ENCODE data around the gene TUBGCP5. TPM values are rescaled to one million over a fixed set of nuclear protein-coding genes. Genes with fewer than 3 reads are reported as not detected.

The TUBGCP5 gene
- total RNA-seq, 3 donors from 2014 or later, result 17.5 to 19.4 (median 17.6) TPM

DNA sequence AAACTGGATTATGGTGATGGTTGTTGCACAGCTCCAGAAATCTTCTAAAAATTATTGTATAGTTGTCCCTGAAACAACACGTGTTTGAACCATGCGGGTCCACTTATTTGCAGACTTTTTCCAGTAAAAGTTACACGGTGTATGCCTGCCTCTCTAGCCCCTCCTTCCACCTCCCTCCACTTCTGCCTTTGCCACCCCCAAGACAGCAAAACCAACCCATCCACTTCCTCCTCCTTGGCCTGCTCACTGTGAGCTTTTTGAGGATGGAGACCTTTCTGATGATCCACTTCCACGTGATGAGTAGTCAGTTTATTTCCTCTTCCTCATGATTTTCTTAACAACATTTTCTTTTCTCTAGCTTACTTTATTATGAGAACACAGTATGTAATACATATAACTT lies 64.6 kb downstream of the TUBGCP5 start:
- peaks cover 11% of the 10 kb centered on the region for H3K4me1 Mint-ChIP-seq (ENCODE audit: low read depth)

GRCh38 chr15:22973987-22974386 lies 65.4 kb downstream of the TUBGCP5 start:
- no peak overlapping the region for H3K4me3 Mint-ChIP-seq
- H3K27me3 Mint-ChIP-seq (ENCODE audit: low read depth), result peaks cover 9% of the 10 kb centered on the region
- ATAC-seq, result no peak

More for the DNA sequence above, 64.6 kb downstream of the TUBGCP5 start:
- ATAC-seq (no peak), DNase-seq (no peak)
- Mint-ChIP-seq H3K36me3 (ENCODE audit: insufficient read depth) (no peaks in the 10 kb centered on the region), H3K27me3 (ENCODE audit: low read depth) (peaks cover 17% of the 10 kb centered on the region), H3K4me3 (no peak overlapping the region), H3K9me3 (no peaks in the 10 kb centered on the region)

GRCh38 chr15:22973286-22973685 lies 66.1 kb downstream of the TUBGCP5 start:
- ATAC-seq (no peak), DNase-seq (no peak)
- H3K9me3 Mint-ChIP-seq, result peaks cover 4% of the 10 kb centered on the region
- H3K4me1 Mint-ChIP-seq (ENCODE audit: low read depth), result no peaks in the 10 kb centered on the region
- peaks cover 2% of the 10 kb centered on the region for H3K27me3 Mint-ChIP-seq (ENCODE audit: low read depth)
- peaks cover 3% of the 10 kb centered on the region for H3K36me3 Mint-ChIP-seq (ENCODE audit: insufficient read depth)
- H3K4me3 Mint-ChIP-seq, result no peak overlapping the region

More at GRCh38 chr15:22973987-22974386, 65.4 kb downstream of the TUBGCP5 start:
- DNase-seq, result no peak
- Mint-ChIP-seq H3K4me1 (ENCODE audit: low read depth) (peaks cover 4% of the 10 kb centered on the region), H3K36me3 (ENCODE audit: insufficient read depth) (peaks cover 3% of the 10 kb centered on the region), H3K9me3 (peaks cover 4% of the 10 kb centered on the region)

- H3K36me3 Mint-ChIP-seq (ENCODE audit: insufficient read depth), result peaks cover 3% of the 10 kb centered on the region
- H3K4me3 Mint-ChIP-seq, result no peak overlapping the region
- no peaks in the 10 kb centered on the region for H3K27me3 Mint-ChIP-seq (ENCODE audit: low read depth)
- H3K4me1 Mint-ChIP-seq (ENCODE audit: low read depth), result no peaks in the 10 kb centered on the region
- ATAC-seq, result no peak
- peaks cover 4% of the 10 kb centered on the region for H3K9me3 Mint-ChIP-seq
- no peak for DNase-seq
Observed at GRCh38 chr15:22969489-22969888, 69.9 kb downstream of the TUBGCP5 start.

DNA sequence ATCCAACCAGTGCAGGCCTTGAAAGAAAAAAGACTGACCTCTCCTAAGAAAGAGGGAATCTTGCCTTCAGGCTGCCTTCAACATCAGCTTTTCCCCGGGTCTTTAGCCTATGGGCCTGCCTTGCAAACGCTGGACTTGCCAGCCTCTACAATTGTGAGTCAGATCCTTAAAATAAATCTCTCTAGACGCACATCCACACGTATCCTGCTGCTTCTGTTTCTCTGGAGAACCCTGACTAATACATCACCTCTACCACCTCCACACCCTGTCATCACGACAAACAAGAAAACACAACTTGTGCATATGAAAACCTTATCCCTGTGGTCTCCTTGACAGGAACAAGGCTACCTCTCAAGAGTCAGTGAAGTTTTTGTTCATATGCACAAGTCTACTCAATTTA lies 71.0 kb downstream of the TUBGCP5 start:
- no peak overlapping the region for H3K4me3 Mint-ChIP-seq
- H3K9me3 Mint-ChIP-seq, result peaks cover 4% of the 10 kb centered on the region
- H3K4me1 Mint-ChIP-seq (ENCODE audit: low read depth), result no peaks in the 10 kb centered on the region
- ATAC-seq, result no peak
- DNase-seq, result no peak
- H3K27me3 Mint-ChIP-seq (ENCODE audit: low read depth), result no peaks in the 10 kb centered on the region
- peaks cover 3% of the 10 kb centered on the region for H3K36me3 Mint-ChIP-seq (ENCODE audit: insufficient read depth)

- no peak for ATAC-seq
- Mint-ChIP-seq H3K27me3 (ENCODE audit: low read depth) (no peaks in the 10 kb centered on the region), H3K4me3 (no peak overlapping the region), H3K4me1 (ENCODE audit: low read depth) (no peaks in the 10 kb centered on the region), H3K36me3 (ENCODE audit: insufficient read depth) (peaks cover 3% of the 10 kb centered on the region), H3K9me3 (peaks cover 4% of the 10 kb centered on the region)
- no peak for DNase-seq
Observed at GRCh38 chr15:22967084-22967770, 72.1 kb downstream of the TUBGCP5 start.

DNA sequence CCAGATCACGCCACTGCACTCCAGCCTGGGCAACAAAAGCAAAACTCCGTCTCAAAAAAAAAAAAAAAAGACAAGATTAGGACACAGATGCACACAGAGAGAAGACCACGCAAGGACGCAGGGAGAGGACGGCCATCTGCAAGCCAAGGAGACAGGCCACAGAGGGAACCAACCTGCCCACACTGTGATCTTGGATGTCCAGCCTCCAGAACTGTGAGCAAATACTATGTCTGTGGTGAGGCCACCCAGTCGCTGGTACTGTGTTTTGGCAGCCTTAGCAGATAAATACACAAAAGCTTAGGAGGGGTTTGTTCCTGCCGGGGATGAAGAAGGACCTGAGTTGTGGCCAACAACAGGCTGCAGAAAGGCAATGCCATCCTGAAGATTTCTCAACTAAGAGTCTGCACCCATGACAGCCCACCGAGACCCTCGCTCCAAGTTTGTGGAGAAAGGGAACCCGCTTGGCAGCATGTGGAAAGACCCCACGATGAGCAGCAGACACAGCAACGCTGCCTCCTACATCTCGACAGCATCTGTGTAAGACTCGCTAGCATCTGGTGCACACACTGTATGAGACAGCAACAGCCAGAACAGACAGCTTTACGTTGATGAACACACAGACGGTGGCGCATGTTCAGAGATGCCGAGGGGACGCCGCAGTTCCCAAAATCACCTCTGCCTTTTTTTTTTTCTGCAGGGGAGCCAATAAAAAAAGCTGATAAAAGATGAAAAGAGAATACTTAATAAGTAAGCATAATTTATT lies 72.9 kb downstream of the TUBGCP5 start:
- DNase-seq (no peak), ATAC-seq (no peak)
- H3K36me3 Mint-ChIP-seq (ENCODE audit: insufficient read depth), result peaks cover 3% of the 10 kb centered on the region
- no peak overlapping the region for H3K4me3 Mint-ChIP-seq
- H3K9me3 Mint-ChIP-seq, result peaks cover 4% of the 10 kb centered on the region
- H3K4me1 Mint-ChIP-seq (ENCODE audit: low read depth), result no peaks in the 10 kb centered on the region
- no peaks in the 10 kb centered on the region for H3K27me3 Mint-ChIP-seq (ENCODE audit: low read depth)

- H3K36me3 Mint-ChIP-seq (ENCODE audit: insufficient read depth), result no peaks in the 10 kb centered on the region
- DNase-seq (no peak), ATAC-seq (no peak)
- H3K4me3 Mint-ChIP-seq, result no peak overlapping the region
- no peaks in the 10 kb centered on the region for H3K4me1 Mint-ChIP-seq (ENCODE audit: low read depth)
- H3K9me3 Mint-ChIP-seq, result no peaks in the 10 kb centered on the region
- no peaks in the 10 kb centered on the region for H3K27me3 Mint-ChIP-seq (ENCODE audit: low read depth)
Observed at GRCh38 chr15:22963641-22964040, 75.7 kb downstream of the TUBGCP5 start.

GRCh38 chr15:22962611-22963010 lies 76.8 kb downstream of the TUBGCP5 start:
- H3K27me3 Mint-ChIP-seq (ENCODE audit: low read depth), result no peaks in the 10 kb centered on the region
- DNase-seq, result no peak
- no peaks in the 10 kb centered on the region for H3K9me3 Mint-ChIP-seq
- H3K36me3 Mint-ChIP-seq (ENCODE audit: insufficient read depth), result no peaks in the 10 kb centered on the region
- no peak for ATAC-seq
- H3K4me3 Mint-ChIP-seq, result no peak overlapping the region
- H3K4me1 Mint-ChIP-seq (ENCODE audit: low read depth), result no peaks in the 10 kb centered on the region

DNA sequence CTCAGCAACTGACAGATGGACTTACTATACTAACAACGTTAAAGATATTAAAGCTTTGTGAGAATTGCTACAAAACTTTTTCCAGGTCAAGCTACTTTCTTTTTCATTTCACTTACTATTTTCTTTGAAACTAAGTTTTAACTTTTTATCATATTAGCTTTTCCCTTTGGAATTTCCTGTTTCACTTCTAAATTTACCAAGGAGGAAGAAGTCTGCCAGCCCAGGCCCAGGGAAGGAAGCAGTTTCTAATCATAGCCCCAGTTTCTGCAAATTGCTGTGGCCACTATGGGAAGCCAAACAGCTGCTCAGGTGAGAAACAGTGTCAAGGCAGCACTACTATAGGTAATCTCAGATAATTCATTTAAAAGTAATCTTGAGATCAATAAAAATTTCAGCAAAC lies 77.6 kb downstream of the TUBGCP5 start:
- Mint-ChIP-seq H3K36me3 (ENCODE audit: insufficient read depth) (no peaks in the 10 kb centered on the region), H3K4me1 (ENCODE audit: low read depth) (no peaks in the 10 kb centered on the region), H3K4me3 (no peak overlapping the region), H3K27me3 (ENCODE audit: low read depth) (no peaks in the 10 kb centered on the region), H3K9me3 (no peaks in the 10 kb centered on the region)
- DNase-seq (no peak), ATAC-seq (no peak)

- no peaks in the 10 kb centered on the region for H3K4me1 Mint-ChIP-seq (ENCODE audit: low read depth)
- no peak overlapping the region for H3K4me3 Mint-ChIP-seq
- no peaks in the 10 kb centered on the region for H3K27me3 Mint-ChIP-seq (ENCODE audit: low read depth)
- ATAC-seq (no peak), DNase-seq (no peak)
- no peaks in the 10 kb centered on the region for H3K36me3 Mint-ChIP-seq (ENCODE audit: insufficient read depth)
- H3K9me3 Mint-ChIP-seq, result no peaks in the 10 kb centered on the region
Observed at GRCh38 chr15:22960556-22960955, 78.8 kb downstream of the TUBGCP5 start.

- DNase-seq, result no peak
- H3K9me3 Mint-ChIP-seq, result no peaks in the 10 kb centered on the region
- H3K4me3 Mint-ChIP-seq, result no peak overlapping the region
- H3K27me3 Mint-ChIP-seq (ENCODE audit: low read depth), result no peaks in the 10 kb centered on the region
- no peaks in the 10 kb centered on the region for H3K4me1 Mint-ChIP-seq (ENCODE audit: low read depth)
- no peaks in the 10 kb centered on the region for H3K36me3 Mint-ChIP-seq (ENCODE audit: insufficient read depth)
- no peak for ATAC-seq
Observed at GRCh38 chr15:22960126-22960525, 79.2 kb downstream of the TUBGCP5 start.

DNA sequence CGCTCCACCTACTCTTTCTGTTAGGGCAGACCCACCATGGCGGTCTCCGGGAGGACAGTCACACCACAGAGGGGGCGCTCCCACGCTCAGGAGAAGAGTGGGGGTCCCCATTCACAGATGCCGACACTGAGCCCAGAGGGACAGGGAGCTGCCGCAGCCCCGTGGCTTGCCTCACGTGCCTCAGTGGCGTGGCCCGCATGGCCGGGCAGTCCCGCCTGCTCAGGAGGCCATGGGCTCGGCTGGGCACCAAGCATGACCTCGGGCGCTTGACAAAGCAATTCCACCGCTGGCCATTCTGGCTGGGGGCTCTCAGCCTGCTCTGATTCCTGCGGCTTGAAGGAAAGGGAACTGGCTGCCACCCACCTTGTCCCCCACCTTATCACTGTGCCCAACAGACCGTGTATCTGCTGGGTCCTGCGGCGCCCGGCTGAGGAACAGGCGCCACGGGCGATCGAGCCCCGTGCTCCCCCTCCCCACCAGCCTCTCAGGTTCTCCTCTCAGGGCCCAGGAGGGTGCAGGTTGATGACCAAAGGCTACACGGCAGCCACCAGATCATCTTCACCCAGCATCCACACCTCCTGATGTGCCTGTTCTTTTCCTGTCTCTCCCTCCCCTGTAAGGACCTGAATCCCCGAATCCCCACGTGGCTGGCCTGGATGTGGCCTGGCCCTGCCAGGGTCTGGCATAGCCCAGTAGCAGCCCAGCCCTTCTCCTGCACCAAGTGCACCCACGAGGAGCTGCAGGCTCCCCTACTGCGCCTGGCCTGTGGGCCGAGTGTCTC lies 79.9 kb downstream of the TUBGCP5 start:
- no peaks in the 10 kb centered on the region for H3K27me3 Mint-ChIP-seq (ENCODE audit: low read depth)
- DNase-seq, result no peak
- H3K36me3 Mint-ChIP-seq (ENCODE audit: insufficient read depth), result no peaks in the 10 kb centered on the region
- no peak overlapping the region for H3K4me3 Mint-ChIP-seq
- H3K9me3 Mint-ChIP-seq, result no peaks in the 10 kb centered on the region
- H3K4me1 Mint-ChIP-seq (ENCODE audit: low read depth), result no peaks in the 10 kb centered on the region
- ATAC-seq, result no peak

DNA sequence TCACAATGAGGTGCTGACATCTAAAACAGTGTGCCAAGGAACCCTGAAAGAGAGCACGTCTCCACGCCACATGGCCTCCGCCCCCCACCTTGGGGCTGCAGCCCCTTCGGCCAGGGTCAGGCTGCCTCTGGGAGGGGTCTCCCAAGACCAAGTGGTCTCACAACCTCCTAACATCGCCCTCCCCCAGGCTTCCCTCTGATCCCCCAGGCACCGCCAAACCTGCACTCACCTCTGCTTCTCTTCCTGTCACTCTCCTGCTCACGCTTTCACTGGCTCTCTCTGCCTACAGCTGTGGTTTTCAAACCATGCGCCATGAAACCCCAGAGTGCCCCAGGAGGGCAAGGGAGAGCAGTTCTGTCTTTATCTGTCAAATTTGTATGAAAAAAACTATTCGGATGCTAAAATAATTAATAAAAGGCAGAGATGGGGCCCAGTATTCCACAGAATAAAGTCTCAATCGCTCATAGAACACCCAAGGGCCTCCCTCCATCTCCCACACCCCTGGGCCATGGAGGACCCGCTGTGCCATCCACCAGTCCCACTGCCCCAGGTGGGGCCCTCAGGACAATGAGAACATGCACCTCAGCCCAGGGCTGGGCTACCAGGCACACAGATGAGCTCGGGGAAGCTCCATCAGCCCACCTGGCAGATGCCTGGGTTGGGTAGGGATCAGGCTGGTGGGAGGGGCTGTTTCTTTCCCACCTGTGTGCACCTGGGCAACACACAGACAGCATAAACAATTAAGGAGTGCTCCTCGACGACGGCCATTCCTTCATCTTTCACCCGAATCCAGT lies 80.7 kb downstream of the TUBGCP5 start:
- ATAC-seq (no peak), DNase-seq (no peak)
- Mint-ChIP-seq H3K4me3 (no peak overlapping the region), H3K4me1 (ENCODE audit: low read depth) (no peaks in the 10 kb centered on the region), H3K36me3 (ENCODE audit: insufficient read depth) (no peaks in the 10 kb centered on the region), H3K27me3 (ENCODE audit: low read depth) (no peaks in the 10 kb centered on the region), H3K9me3 (no peaks in the 10 kb centered on the region)

All from activated T-cell treated with anti-CD3 and anti-CD28 coated beads, Interleukin-2, amount 50 U/mL, for 4 hours (primary cell).